H1 (cell line): ENCODE data around the gene ANAPC16. TPM values are rescaled to one million over a fixed set of nuclear protein-coding genes. Genes with fewer than 3 reads are reported as not detected.

Experiments used
- BCL11A ChIP-seq, 2 experiments: IDR thresholded peaks; one replicate each; pipeline ENCODE4 v1.6.1; 2011; ENCODE audit warnings: low read depth in 2 of 2, low read length in 2 of 2, mild to moderate bottlenecking in 2 of 2
- GABPA ChIP-seq: IDR thresholded peaks from 2 replicates; pipeline ENCODE4 v1.6.1; 2011; ENCODE audit warnings: mild to moderate bottlenecking, low read length, moderate library complexity, borderline replicate concordance; ENCODE audit not compliant: insufficient read depth
- JUN ChIP-seq: IDR thresholded peaks from 2 replicates; pipeline ENCODE4 v1.6.1; 2011; ENCODE audit warnings: low read depth, mild to moderate bottlenecking, improper control_type of control experiment, low read length
- NRF1 ChIP-seq: IDR thresholded peaks from 2 replicates; pipeline ENCODE4 v1.6.1; 2011; ENCODE audit warnings: mild to moderate bottlenecking, low read depth, low read length, improper control_type of control experiment
- POLR2A ChIP-seq, 2 experiments: IDR thresholded peaks; 1 replicate in 1 of 2; 2 replicates in 1 of 2; pipeline ENCODE4 v1.6.1; 2011; ENCODE audit warnings: low read depth in 2 of 2, low read length in 2 of 2, mild to moderate bottlenecking in 2 of 2; ENCODE audit errors: control extremely low read depth in 1 of 2
- RFX5 ChIP-seq: IDR thresholded peaks from 2 replicates; pipeline ENCODE4 v1.6.1; 2011; ENCODE audit warnings: low read depth, low read length, improper control_type of control experiment, borderline replicate concordance
- polyA plus RNA-seq, 7 experiments: library from polyadenylated mRNA; depleted of rRNA in 3 of 7; stranded (reverse) in 5 of 7; unstranded in 2 of 7; fragments of >200 nt in 5 of 7; fragments of 200-250 nt in 2 of 7; gene quantifications; 1 replicate in 5 of 7; 2 replicates in 1 of 7; 4 replicates in 1 of 7; pipeline versions ENCODE4 v1.2.1 to v1.2.3, GENCODE V29; 2011 to 2013; ENCODE audit warnings: missing spikeins in 2 of 7, mixed read lengths in 2 of 7
- total RNA-seq: library from RNA; stranded (reverse); fragmentation: NEBNext Ultra II Directional; extraction: Animal tissue kit (Norgen Biotek cat#: 25700); gene quantifications from 2 replicates; pipeline ENCODE4 v1.2.1, GENCODE V29; 2021
- TF ChIP-seq, protein P1 (sequence below): fragments of 300-600 bp; sonication (generic); IDR thresholded peaks from 2 replicates; pipeline ENCODE4 v1.7.1; 2012; ENCODE audit warnings: low read length, moderate library complexity, mild to moderate bottlenecking, inconsistent platforms; ENCODE audit not compliant: insufficient replicate concordance
- TF ChIP-seq, protein P2 (sequence below): IDR thresholded peaks from 2 replicates; pipeline ENCODE4 v1.6.1; 2011; ENCODE audit warnings: low read length, improper control_type of control experiment
- TF ChIP-seq, protein P3 (sequence below): IDR thresholded peaks from 2 replicates; pipeline ENCODE4 v1.6.1; 2012; ENCODE audit warnings: low read length, inconsistent platforms

ANAPC16 gene
- total and polyA plus RNA-seq, 2 of the 8 experiments (the other 6 are each of a cell fraction or from before 2014, with no cell fraction given), result 53.1 to 57.4 TPM

DNA sequence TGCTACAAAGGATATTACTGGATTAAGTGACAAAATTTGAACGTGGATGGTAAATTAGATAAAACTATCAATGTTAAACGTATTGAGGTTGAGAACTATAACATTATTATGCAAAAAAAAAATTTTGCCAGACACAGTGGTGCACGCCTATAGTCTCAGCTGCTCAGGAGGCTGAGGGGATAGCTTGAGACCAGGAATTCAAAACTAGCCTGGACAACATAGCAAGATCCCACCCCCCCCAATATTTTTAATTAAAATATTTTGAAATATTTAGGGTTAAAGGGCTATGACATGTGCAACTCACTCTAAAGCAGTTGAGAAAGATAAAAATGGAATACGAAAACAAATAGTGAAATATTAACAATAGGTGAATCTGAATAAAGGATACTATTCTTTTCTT lies 45.1 kb upstream of the ANAPC16 start (continued):
- TF ChIP-seq, protein P1, sequence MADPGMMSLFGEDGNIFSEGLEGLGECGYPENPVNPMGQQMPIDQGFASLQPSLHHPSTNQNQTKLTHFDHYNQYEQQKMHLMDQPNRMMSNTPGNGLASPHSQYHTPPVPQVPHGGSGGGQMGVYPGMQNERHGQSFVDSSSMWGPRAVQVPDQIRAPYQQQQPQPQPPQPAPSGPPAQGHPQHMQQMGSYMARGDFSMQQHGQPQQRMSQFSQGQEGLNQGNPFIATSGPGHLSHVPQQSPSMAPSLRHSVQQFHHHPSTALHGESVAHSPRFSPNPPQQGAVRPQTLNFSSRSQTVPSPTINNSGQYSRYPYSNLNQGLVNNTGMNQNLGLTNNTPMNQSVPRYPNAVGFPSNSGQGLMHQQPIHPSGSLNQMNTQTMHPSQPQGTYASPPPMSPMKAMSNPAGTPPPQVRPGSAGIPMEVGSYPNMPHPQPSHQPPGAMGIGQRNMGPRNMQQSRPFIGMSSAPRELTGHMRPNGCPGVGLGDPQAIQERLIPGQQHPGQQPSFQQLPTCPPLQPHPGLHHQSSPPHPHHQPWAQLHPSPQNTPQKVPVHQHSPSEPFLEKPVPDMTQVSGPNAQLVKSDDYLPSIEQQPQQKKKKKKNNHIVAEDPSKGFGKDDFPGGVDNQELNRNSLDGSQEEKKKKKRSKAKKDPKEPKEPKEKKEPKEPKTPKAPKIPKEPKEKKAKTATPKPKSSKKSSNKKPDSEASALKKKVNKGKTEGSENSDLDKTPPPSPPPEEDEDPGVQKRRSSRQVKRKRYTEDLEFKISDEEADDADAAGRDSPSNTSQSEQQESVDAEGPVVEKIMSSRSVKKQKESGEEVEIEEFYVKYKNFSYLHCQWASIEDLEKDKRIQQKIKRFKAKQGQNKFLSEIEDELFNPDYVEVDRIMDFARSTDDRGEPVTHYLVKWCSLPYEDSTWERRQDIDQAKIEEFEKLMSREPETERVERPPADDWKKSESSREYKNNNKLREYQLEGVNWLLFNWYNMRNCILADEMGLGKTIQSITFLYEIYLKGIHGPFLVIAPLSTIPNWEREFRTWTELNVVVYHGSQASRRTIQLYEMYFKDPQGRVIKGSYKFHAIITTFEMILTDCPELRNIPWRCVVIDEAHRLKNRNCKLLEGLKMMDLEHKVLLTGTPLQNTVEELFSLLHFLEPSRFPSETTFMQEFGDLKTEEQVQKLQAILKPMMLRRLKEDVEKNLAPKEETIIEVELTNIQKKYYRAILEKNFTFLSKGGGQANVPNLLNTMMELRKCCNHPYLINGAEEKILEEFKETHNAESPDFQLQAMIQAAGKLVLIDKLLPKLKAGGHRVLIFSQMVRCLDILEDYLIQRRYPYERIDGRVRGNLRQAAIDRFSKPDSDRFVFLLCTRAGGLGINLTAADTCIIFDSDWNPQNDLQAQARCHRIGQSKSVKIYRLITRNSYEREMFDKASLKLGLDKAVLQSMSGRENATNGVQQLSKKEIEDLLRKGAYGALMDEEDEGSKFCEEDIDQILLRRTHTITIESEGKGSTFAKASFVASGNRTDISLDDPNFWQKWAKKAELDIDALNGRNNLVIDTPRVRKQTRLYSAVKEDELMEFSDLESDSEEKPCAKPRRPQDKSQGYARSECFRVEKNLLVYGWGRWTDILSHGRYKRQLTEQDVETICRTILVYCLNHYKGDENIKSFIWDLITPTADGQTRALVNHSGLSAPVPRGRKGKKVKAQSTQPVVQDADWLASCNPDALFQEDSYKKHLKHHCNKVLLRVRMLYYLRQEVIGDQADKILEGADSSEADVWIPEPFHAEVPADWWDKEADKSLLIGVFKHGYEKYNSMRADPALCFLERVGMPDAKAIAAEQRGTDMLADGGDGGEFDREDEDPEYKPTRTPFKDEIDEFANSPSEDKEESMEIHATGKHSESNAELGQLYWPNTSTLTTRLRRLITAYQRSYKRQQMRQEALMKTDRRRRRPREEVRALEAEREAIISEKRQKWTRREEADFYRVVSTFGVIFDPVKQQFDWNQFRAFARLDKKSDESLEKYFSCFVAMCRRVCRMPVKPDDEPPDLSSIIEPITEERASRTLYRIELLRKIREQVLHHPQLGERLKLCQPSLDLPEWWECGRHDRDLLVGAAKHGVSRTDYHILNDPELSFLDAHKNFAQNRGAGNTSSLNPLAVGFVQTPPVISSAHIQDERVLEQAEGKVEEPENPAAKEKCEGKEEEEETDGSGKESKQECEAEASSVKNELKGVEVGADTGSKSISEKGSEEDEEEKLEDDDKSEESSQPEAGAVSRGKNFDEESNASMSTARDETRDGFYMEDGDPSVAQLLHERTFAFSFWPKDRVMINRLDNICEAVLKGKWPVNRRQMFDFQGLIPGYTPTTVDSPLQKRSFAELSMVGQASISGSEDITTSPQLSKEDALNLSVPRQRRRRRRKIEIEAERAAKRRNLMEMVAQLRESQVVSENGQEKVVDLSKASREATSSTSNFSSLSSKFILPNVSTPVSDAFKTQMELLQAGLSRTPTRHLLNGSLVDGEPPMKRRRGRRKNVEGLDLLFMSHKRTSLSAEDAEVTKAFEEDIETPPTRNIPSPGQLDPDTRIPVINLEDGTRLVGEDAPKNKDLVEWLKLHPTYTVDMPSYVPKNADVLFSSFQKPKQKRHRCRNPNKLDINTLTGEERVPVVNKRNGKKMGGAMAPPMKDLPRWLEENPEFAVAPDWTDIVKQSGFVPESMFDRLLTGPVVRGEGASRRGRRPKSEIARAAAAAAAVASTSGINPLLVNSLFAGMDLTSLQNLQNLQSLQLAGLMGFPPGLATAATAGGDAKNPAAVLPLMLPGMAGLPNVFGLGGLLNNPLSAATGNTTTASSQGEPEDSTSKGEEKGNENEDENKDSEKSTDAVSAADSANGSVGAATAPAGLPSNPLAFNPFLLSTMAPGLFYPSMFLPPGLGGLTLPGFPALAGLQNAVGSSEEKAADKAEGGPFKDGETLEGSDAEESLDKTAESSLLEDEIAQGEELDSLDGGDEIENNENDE, result no peak
- no peak for TF ChIP-seq RFX5
- TF ChIP-seq, protein P2, sequence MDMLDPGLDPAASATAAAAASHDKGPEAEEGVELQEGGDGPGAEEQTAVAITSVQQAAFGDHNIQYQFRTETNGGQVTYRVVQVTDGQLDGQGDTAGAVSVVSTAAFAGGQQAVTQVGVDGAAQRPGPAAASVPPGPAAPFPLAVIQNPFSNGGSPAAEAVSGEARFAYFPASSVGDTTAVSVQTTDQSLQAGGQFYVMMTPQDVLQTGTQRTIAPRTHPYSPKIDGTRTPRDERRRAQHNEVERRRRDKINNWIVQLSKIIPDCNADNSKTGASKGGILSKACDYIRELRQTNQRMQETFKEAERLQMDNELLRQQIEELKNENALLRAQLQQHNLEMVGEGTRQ, result no peak
- no peak for TF ChIP-seq GABPA
- TF ChIP-seq POLR2A (IDR thresholded peaks at IDR 0.05; ENCODE audit: control extremely low read depth in 1 of 2, low read depth in 2 of 2, low read length in 2 of 2), result no peak
- TF ChIP-seq, protein P3, sequence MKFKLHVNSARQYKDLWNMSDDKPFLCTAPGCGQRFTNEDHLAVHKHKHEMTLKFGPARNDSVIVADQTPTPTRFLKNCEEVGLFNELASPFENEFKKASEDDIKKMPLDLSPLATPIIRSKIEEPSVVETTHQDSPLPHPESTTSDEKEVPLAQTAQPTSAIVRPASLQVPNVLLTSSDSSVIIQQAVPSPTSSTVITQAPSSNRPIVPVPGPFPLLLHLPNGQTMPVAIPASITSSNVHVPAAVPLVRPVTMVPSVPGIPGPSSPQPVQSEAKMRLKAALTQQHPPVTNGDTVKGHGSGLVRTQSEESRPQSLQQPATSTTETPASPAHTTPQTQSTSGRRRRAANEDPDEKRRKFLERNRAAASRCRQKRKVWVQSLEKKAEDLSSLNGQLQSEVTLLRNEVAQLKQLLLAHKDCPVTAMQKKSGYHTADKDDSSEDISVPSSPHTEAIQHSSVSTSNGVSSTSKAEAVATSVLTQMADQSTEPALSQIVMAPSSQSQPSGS, result no peak
- no peak for TF ChIP-seq BCL11A (IDR thresholded peaks at IDR 0.05; ENCODE audit: low read depth in 2 of 2, low read length in 2 of 2)
- TF ChIP-seq NRF1, result no peak
- no peak for TF ChIP-seq JUN
